ENCODE data around the gene LILRA2.
"Not testable (repeated sequence)": the region's sequence is repeated elsewhere in the genome, so short reads cannot be mapped to it uniquely, and the experiment has no call there.

The LILRA2 gene

GRCh38 chr19:54630782-54631181 is 57.2 kb downstream of the LILRA2 start:
- Histone ChIP-seq H4K20me1 (ENCODE audit: insufficient read depth, low read length) (no peaks in the 10 kb centered on the region), H3K9me3 (ENCODE audit: insufficient read depth, low read length, severe bottlenecking) (no peaks in the 10 kb centered on the region), H2AFZ (ENCODE audit: low read depth, low read length) (no peak overlapping the region), H3K27ac (ENCODE audit: low read length) (no peak overlapping the region), H3K79me2 (ENCODE audit: insufficient read depth, low read length) (no peaks in the 10 kb centered on the region), H3K4me1 (ENCODE audit: insufficient read depth, low read length) (no peaks in the 10 kb centered on the region), H3K4me2 (ENCODE audit: insufficient read depth, low read length) (no peak overlapping the region), H3K36me3 (ENCODE audit: insufficient read depth, low read length) (no peaks in the 10 kb centered on the region), H3K9ac (ENCODE audit: low read depth, low read length) (no peak overlapping the region), H3K4me3 (ENCODE audit: low read depth in 1 of 2, low read length in 2 of 2) (no peak overlapping the region), H3K27me3 (ENCODE audit: insufficient read depth, low read length, poor library complexity) (no peaks in the 10 kb centered on the region)
- DNase-seq: no peak
- TF ChIP-seq EZH2 (IDR thresholded peaks at IDR 0.05; ENCODE audit: borderline replicate concordance, low read depth, low read length, severe bottlenecking) (no peak), CTCF (IDR thresholded peaks at IDR 0.05; ENCODE audit: borderline replicate concordance, extremely low read depth, low read length, poor library complexity, severe bottlenecking) (no peak)
- ATAC-seq (ENCODE audit: insufficient read depth, low read depth): no peak

- not testable (repeated sequence) for ATAC-seq (ENCODE audit: insufficient read depth, low read depth); H3K9ac ChIP-seq (ENCODE audit: low read depth, low read length); H3K4me2 ChIP-seq (ENCODE audit: insufficient read depth, low read length); DNase-seq; H4K20me1 ChIP-seq (ENCODE audit: insufficient read depth, low read length); H3K4me3 ChIP-seq (ENCODE audit: low read depth in 1 of 2, low read length in 2 of 2); H3K27me3 ChIP-seq (ENCODE audit: insufficient read depth, low read length, poor library complexity); H3K27ac ChIP-seq (ENCODE audit: low read length); H3K79me2 ChIP-seq (ENCODE audit: insufficient read depth, low read length); H3K4me1 ChIP-seq (ENCODE audit: insufficient read depth, low read length); H2AFZ ChIP-seq (ENCODE audit: low read depth, low read length); H3K36me3 ChIP-seq (ENCODE audit: insufficient read depth, low read length); H3K9me3 ChIP-seq (ENCODE audit: insufficient read depth, low read length, severe bottlenecking)
Measured at GRCh38 chr19:54631489-54632337, 58.1 kb downstream of the LILRA2 start.

GRCh38 chr19:54632517-54632916 is 58.9 kb downstream of the LILRA2 start:
- H3K79me2 ChIP-seq (ENCODE audit: insufficient read depth, low read length); H4K20me1 ChIP-seq (ENCODE audit: insufficient read depth, low read length); ATAC-seq (ENCODE audit: insufficient read depth, low read depth); H3K4me2 ChIP-seq (ENCODE audit: insufficient read depth, low read length); H3K9me3 ChIP-seq (ENCODE audit: insufficient read depth, low read length, severe bottlenecking); DNase-seq; H3K36me3 ChIP-seq (ENCODE audit: insufficient read depth, low read length); H3K4me3 ChIP-seq (ENCODE audit: low read depth in 1 of 2, low read length in 2 of 2); H3K27me3 ChIP-seq (ENCODE audit: insufficient read depth, low read length, poor library complexity); H3K27ac ChIP-seq (ENCODE audit: low read length); H3K4me1 ChIP-seq (ENCODE audit: insufficient read depth, low read length); H2AFZ ChIP-seq (ENCODE audit: low read depth, low read length); H3K9ac ChIP-seq (ENCODE audit: low read depth, low read length): not testable (repeated sequence)

GRCh38 chr19:54633401-54633800 is 59.8 kb downstream of the LILRA2 start:
- no peaks in the 10 kb centered on the region for H4K20me1 ChIP-seq (ENCODE audit: insufficient read depth, low read length)
- no peaks in the 10 kb centered on the region for H3K4me1 ChIP-seq (ENCODE audit: insufficient read depth, low read length)
- H3K27ac ChIP-seq (ENCODE audit: low read length): no peak overlapping the region
- DNase-seq (no peak), ATAC-seq (ENCODE audit: insufficient read depth, low read depth) (no peak)
- no peak overlapping the region for H3K4me3 ChIP-seq (ENCODE audit: low read depth in 1 of 2, low read length in 2 of 2)
- TF ChIP-seq CTCF (IDR thresholded peaks at IDR 0.05; ENCODE audit: borderline replicate concordance, extremely low read depth, low read length, poor library complexity, severe bottlenecking) (no peak), EZH2 (IDR thresholded peaks at IDR 0.05; ENCODE audit: borderline replicate concordance, low read depth, low read length, severe bottlenecking) (no peak)
- H3K79me2 ChIP-seq (ENCODE audit: insufficient read depth, low read length): no peaks in the 10 kb centered on the region
- H3K36me3 ChIP-seq (ENCODE audit: insufficient read depth, low read length): no peaks in the 10 kb centered on the region
- no peak overlapping the region for H2AFZ ChIP-seq (ENCODE audit: low read depth, low read length)
- H3K9me3 ChIP-seq (ENCODE audit: insufficient read depth, low read length, severe bottlenecking): no peaks in the 10 kb centered on the region
- H3K27me3 ChIP-seq (ENCODE audit: insufficient read depth, low read length, poor library complexity): no peaks in the 10 kb centered on the region
- H3K9ac ChIP-seq (ENCODE audit: low read depth, low read length): no peak overlapping the region
- H3K4me2 ChIP-seq (ENCODE audit: insufficient read depth, low read length): no peak overlapping the region

GRCh38 chr19:54636081-54636480 is 62.5 kb downstream of the LILRA2 start:
- ATAC-seq (ENCODE audit: insufficient read depth, low read depth); H3K9me3 ChIP-seq (ENCODE audit: insufficient read depth, low read length, severe bottlenecking); H4K20me1 ChIP-seq (ENCODE audit: insufficient read depth, low read length); H2AFZ ChIP-seq (ENCODE audit: low read depth, low read length); H3K36me3 ChIP-seq (ENCODE audit: insufficient read depth, low read length); DNase-seq; H3K4me1 ChIP-seq (ENCODE audit: insufficient read depth, low read length); H3K4me3 ChIP-seq (ENCODE audit: low read depth in 1 of 2, low read length in 2 of 2); H3K79me2 ChIP-seq (ENCODE audit: insufficient read depth, low read length); H3K9ac ChIP-seq (ENCODE audit: low read depth, low read length); H3K4me2 ChIP-seq (ENCODE audit: insufficient read depth, low read length); H3K27me3 ChIP-seq (ENCODE audit: insufficient read depth, low read length, poor library complexity); H3K27ac ChIP-seq (ENCODE audit: low read length): not testable (repeated sequence)

Measured in DND-41 (cell line).